Myometrial cell (primary cell): Measurements from ENCODE around the gene TRIM75. TPM values are rescaled to one million over a fixed set of nuclear protein-coding genes. Genes with fewer than 3 reads are reported as not detected.

ENCODE experiments used
- total RNA-seq: library from RNA; depleted of rRNA; stranded (reverse); fragments of >200 nt; gene quantifications from 2 replicates; pipeline ENCODE4 v1.2.3, GENCODE V29; 2015

Gene TRIM75
- total RNA-seq, result not detected in 2 replicates

GRCh38 chr4:165053645-165054044, at the start of gene TRIM75:
TSS of gene TRIM75 (plus strand) at chr4:165053866. CDS start at chr4:165059148, 5,282 bp downstream.

GRCh38 chr4:165031436-165032211, 22.0 kb upstream of the TRIM75 start, which contains the start of gene TRIM60:
TSS of gene TRIM60 (plus strand) at chr4:165031999. CDS start at chr4:165040073, 8,074 bp downstream.

Other genes with a start within 250 kb of the TRIM75 start
- not detected in 2 replicates for gene APELA, start 176.7 kb upstream of the TRIM75 start, total RNA-seq
- 0.58 and 1.4 TPM in 2 replicates for gene TRIM61, start 76.2 kb upstream of the TRIM75 start, total RNA-seq
- not detected in 2 replicates for gene TRIM60, start 21.9 kb upstream of the TRIM75 start, total RNA-seq
- gene TMEM192, start 59.0 kb downstream of the TRIM75 start, total RNA-seq, result 9.9 and 11.0 TPM in 2 replicates
- gene KLHL2, start 153.7 kb downstream of the TRIM75 start, total RNA-seq, result 6.9 and 7.3 TPM in 2 replicates